ENCODE measurements around the gene RNASEH2C. TPM values are rescaled to one million over a fixed set of nuclear protein-coding genes. Genes with fewer than 3 reads are reported as not detected.
"Not testable (repeated sequence)": the region's sequence is repeated elsewhere in the genome, so short reads cannot be mapped to it uniquely, and the experiment has no call there.

The RNASEH2C gene
- total RNA-seq, 1 experiment from 2014 or later: 31.8 TPM

- ChIA-PET CTCF (interaction anchor here (0.6 kb wide), 1 partner anchor 12 kb away, joined by 3 read pairs; no protein-coding TSS in a partner anchor), POLR2A (ENCODE audit: unreplicated experiment) (no interaction called here)
- H3F3A ChIP-seq (ENCODE audit: insufficient read depth, low read depth): peaks cover 21% of the 10 kb centered on the region; the same call in 1 of the 2 replicates
- BruUV-seq (replicated peaks): no TSS peak
- H3K9me3 ChIP-seq (ENCODE audit: insufficient read depth, low read depth): peaks cover 3% of the 10 kb centered on the region; the same call in 1 of the 2 replicates
- no peaks in the 10 kb centered on the region for H3K27me3 ChIP-seq (ENCODE audit: insufficient read depth, low read depth)
- no peaks in the 10 kb centered on the region for H4K20me1 ChIP-seq (ENCODE audit: insufficient read depth)
- H3K79me2 ChIP-seq (ENCODE audit: low read depth): no peaks in the 10 kb centered on the region
- no peak overlapping the region for H3K4me3 ChIP-seq
- intact Hi-C loops (cut with micrococcal nuclease; ENCODE audit: unreplicated experiment): no loop called here
- H3K36me3 ChIP-seq (ENCODE audit: low read depth): no peaks in the 10 kb centered on the region
- no peak for TF ChIP-seq EZH2 (IDR thresholded peaks at IDR 0.05; ENCODE audit: low read depth)
- TF ChIP-seq CTCF (conservative IDR thresholded peaks at IDR 0.05): no peak
- DNase-seq: no peak
- peaks cover 20% of the 10 kb centered on the region for H3K4me1 ChIP-seq (replicated peaks; ENCODE audit: insufficient read depth)
- H3K27ac ChIP-seq: no peak overlapping the region
- H3K9me2 ChIP-seq (ENCODE audit: insufficient read depth): no peaks in the 10 kb centered on the region
- no peak overlapping the region for H2AFZ ChIP-seq
- no peak overlapping the region for H3K4me2 ChIP-seq
Observed at GRCh38 chr11:65766535-65766934, 45.9 kb upstream of the RNASEH2C start.

- no peaks in the 10 kb centered on the region for H3K9me2 ChIP-seq (ENCODE audit: insufficient read depth)
- H3K27me3 ChIP-seq (ENCODE audit: insufficient read depth, low read depth): no peaks in the 10 kb centered on the region
- H3K9me3 ChIP-seq (ENCODE audit: insufficient read depth, low read depth): peaks cover 3% of the 10 kb centered on the region; the same call in 1 of the 2 replicates
- intact Hi-C loops (cut with micrococcal nuclease; ENCODE audit: unreplicated experiment): no loop called here
- no peak overlapping the region for H3K4me2 ChIP-seq
- no TSS peak for BruUV-seq (replicated peaks)
- H3K27ac ChIP-seq: no peak overlapping the region
- H3K79me2 ChIP-seq (ENCODE audit: low read depth): no peaks in the 10 kb centered on the region
- H4K20me1 ChIP-seq (ENCODE audit: insufficient read depth): no peaks in the 10 kb centered on the region
- ChIA-PET POLR2A (ENCODE audit: unreplicated experiment) (no interaction called here), CTCF (no interaction called here)
- H2AFZ ChIP-seq: no peak overlapping the region
- no peaks in the 10 kb centered on the region for H3K36me3 ChIP-seq (ENCODE audit: low read depth)
- no peak for DNase-seq
- H3K4me1 ChIP-seq (replicated peaks; ENCODE audit: insufficient read depth): peaks cover 11% of the 10 kb centered on the region
- TF ChIP-seq CTCF (conservative IDR thresholded peaks at IDR 0.05) (no peak), EZH2 (IDR thresholded peaks at IDR 0.05; ENCODE audit: low read depth) (no peak)
- no peak overlapping the region for H3K4me3 ChIP-seq
- H3F3A ChIP-seq (ENCODE audit: insufficient read depth, low read depth): peaks cover 9% of the 10 kb centered on the region; the same call in 1 of the 2 replicates
Observed at GRCh38 chr11:65764434-65764833, 43.8 kb upstream of the RNASEH2C start.

- H3K36me3 ChIP-seq (ENCODE audit: low read depth); CTCF ChIA-PET; BruUV-seq (replicated peaks); DNase-seq; H4K20me1 ChIP-seq (ENCODE audit: insufficient read depth); H3K27me3 ChIP-seq (ENCODE audit: insufficient read depth, low read depth); H3K27ac ChIP-seq; H3F3A ChIP-seq (ENCODE audit: insufficient read depth, low read depth); H3K4me3 ChIP-seq; H2AFZ ChIP-seq; H3K4me2 ChIP-seq; H3K4me1 ChIP-seq (replicated peaks; ENCODE audit: insufficient read depth); H3K9me2 ChIP-seq (ENCODE audit: insufficient read depth); H3K79me2 ChIP-seq (ENCODE audit: low read depth); H3K9me3 ChIP-seq (ENCODE audit: insufficient read depth, low read depth); POLR2A ChIA-PET (ENCODE audit: unreplicated experiment); intact Hi-C loops (cut with micrococcal nuclease; ENCODE audit: unreplicated experiment): not testable (repeated sequence)
Observed at GRCh38 chr11:65762816-65763215, 42.2 kb upstream of the RNASEH2C start.

DNA sequence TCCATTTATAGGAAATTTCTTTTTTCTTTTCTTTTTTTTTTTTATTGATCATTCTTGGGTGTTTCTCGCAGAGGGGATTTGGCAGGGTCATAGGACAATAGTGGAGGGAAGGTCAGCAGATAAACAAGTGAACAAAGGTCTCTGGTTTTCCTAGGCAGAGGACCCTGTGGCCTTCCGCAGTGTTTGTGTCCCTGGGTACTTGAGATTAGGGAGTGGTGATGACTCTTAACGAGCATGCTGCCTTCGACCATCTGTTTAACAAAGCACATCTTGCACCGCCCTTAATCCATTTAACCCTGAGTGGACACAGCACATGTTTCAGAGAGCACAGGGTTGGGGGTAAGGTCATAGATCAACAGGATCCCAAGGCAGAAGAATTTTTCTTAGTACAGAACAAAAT, 41.6 kb upstream of the RNASEH2C start:
- H3K36me3 ChIP-seq (ENCODE audit: low read depth); H4K20me1 ChIP-seq (ENCODE audit: insufficient read depth); H3K4me1 ChIP-seq (replicated peaks; ENCODE audit: insufficient read depth); H3K9me3 ChIP-seq (ENCODE audit: insufficient read depth, low read depth); H3K4me3 ChIP-seq; BruUV-seq (replicated peaks); DNase-seq; H3K27me3 ChIP-seq (ENCODE audit: insufficient read depth, low read depth); H3F3A ChIP-seq (ENCODE audit: insufficient read depth, low read depth); POLR2A ChIA-PET (ENCODE audit: unreplicated experiment); H3K4me2 ChIP-seq; intact Hi-C loops (cut with micrococcal nuclease; ENCODE audit: unreplicated experiment); H3K27ac ChIP-seq; H2AFZ ChIP-seq; CTCF ChIA-PET; H3K9me2 ChIP-seq (ENCODE audit: insufficient read depth); H3K79me2 ChIP-seq (ENCODE audit: low read depth): not testable (repeated sequence)

Data from PC-9 (cell line).